HepG2 (cell line): ENCODE results near the gene PDK2. TPM values are rescaled to one million over a fixed set of nuclear protein-coding genes. Genes with fewer than 3 reads are reported as not detected.

Experiments
- HNF4A ChIP-seq: sonication (generic); formaldehyde crosslinking; IDR thresholded peaks from 2 replicates; pipeline ENCODE4 v1.4.0; 2020; ENCODE audit warnings: missing genetic modification reagents
- MYC ChIP-seq: sonication (generic); formaldehyde crosslinking; IDR thresholded peaks from 2 replicates; pipeline ENCODE4 v1.9.0; 2021; ENCODE audit warnings: missing genetic modification reagents, borderline replicate concordance
- NFATC3 ChIP-seq: sonication (generic); formaldehyde crosslinking; IDR thresholded peaks from 2 replicates; pipeline ENCODE4 v1.5.1; 2020; ENCODE audit warnings: mild to moderate bottlenecking, missing genetic modification reagents
- POLR2A ChIP-seq, 2 experiments: IDR thresholded peaks; 2 replicates each; pipeline ENCODE4 v1.6.1; 2011; ENCODE audit warnings: low read depth in 2 of 2, low read length in 2 of 2, mild to moderate bottlenecking in 1 of 2, moderate library complexity in 1 of 2; ENCODE audit not compliant: insufficient read depth in 1 of 2
- RFX5 ChIP-seq: IDR thresholded peaks from 2 replicates; pipeline ENCODE4 v1.6.1; 2011; ENCODE audit warnings: low read depth, low read length, improper control_type of control experiment
- SALL2 ChIP-seq: sonication (generic); formaldehyde crosslinking; IDR thresholded peaks from 2 replicates; pipeline ENCODE4 v1.8.1; 2023; ENCODE audit warnings: mild to moderate bottlenecking, missing genetic modification reagents, inconsistent platforms
- SIN3A ChIP-seq: IDR thresholded peaks from 2 replicates; pipeline ENCODE4 v1.6.1; 2011; ENCODE audit warnings: low read depth, mild to moderate bottlenecking, control low read depth, low read length, borderline replicate concordance
- THYN1 ChIP-seq: sonication (generic); formaldehyde crosslinking; IDR thresholded peaks from 2 replicates; pipeline ENCODE4 v1.8.1; 2023; ENCODE audit warnings: low read depth, mild to moderate bottlenecking, moderate library complexity, missing genetic modification reagents, borderline replicate concordance
- ZC3H13 ChIP-seq: sonication (generic); formaldehyde crosslinking; IDR thresholded peaks from 2 replicates; pipeline ENCODE4 v1.8.1; 2023; ENCODE audit warnings: mild to moderate bottlenecking, missing genetic modification reagents, moderate library complexity
- ZNF441 ChIP-seq: sonication (generic); formaldehyde crosslinking; IDR thresholded peaks from 2 replicates; pipeline ENCODE4 v1.7.0; 2021; ENCODE audit warnings: missing genetic modification reagents, borderline replicate concordance
- ZNF768 ChIP-seq: sonication (generic); formaldehyde crosslinking; IDR thresholded peaks from 2 replicates; pipeline ENCODE4 v1.4.0; 2020; ENCODE audit warnings: missing genetic modification reagents
- ZNF775 ChIP-seq: sonication (generic); formaldehyde crosslinking; IDR thresholded peaks from 2 replicates; pipeline ENCODE4 v1.4.0; 2020; ENCODE audit warnings: missing genetic modification reagents, mild to moderate bottlenecking, moderate library complexity, borderline replicate concordance
- ZNF780A ChIP-seq: sonication (generic); formaldehyde crosslinking; IDR thresholded peaks from 2 replicates; pipeline ENCODE4 v1.8.0; 2022; ENCODE audit warnings: mild to moderate bottlenecking, missing genetic modification reagents, moderate library complexity
- ZNF841 ChIP-seq: sonication (generic); formaldehyde crosslinking; IDR thresholded peaks from 2 replicates; pipeline ENCODE4 v1.8.1; 2023; ENCODE audit warnings: missing genetic modification reagents, borderline replicate concordance
- polyA plus RNA-seq, 8 experiments: library from polyadenylated mRNA; depleted of rRNA in 3 of 8; stranded (reverse) in 7 of 8; unstranded in 1 of 8; fragments of >200 nt; fragmentation: Illumina TruSeq in 4 of 8; extraction: Trizol in 4 of 8; gene quantifications; 2 replicates each; pipeline versions ENCODE4 v1.2.1 to v1.2.3, GENCODE V29; 2011 to 2016; ENCODE audit warnings: low read depth in 4 of 8, missing spikeins in 1 of 8, mixed read lengths in 1 of 8; ENCODE audit not compliant: insufficient read depth in 1 of 8
- total RNA-seq, 5 experiments: library from RNA; depleted of rRNA; stranded (reverse); fragments of >200 nt; fragmentation: Illumina TruSeq; extraction: Trizol; gene quantifications; 2 replicates each; pipeline ENCODE4 v1.2.3, GENCODE V29; 2016; ENCODE audit warnings: low read depth in 1 of 5
- TF ChIP-seq, protein P1 (sequence below), 2 experiments: sonication (generic) in 1 of 2; formaldehyde crosslinking in 1 of 2; IDR thresholded peaks; 2 replicates each; pipeline versions ENCODE4 v1.4.0 to v1.6.1; 2018 to 2020; ENCODE audit warnings: missing genetic modification reagents in 2 of 2, borderline replicate concordance in 1 of 2, low read depth in 1 of 2, mild to moderate bottlenecking in 1 of 2, missing biosample characterization in 1 of 2
- TF ChIP-seq, protein P2 (sequence below): sonication (generic); formaldehyde crosslinking; IDR thresholded peaks from 2 replicates; pipeline ENCODE4 v1.5.1; 2020; ENCODE audit warnings: mild to moderate bottlenecking, missing genetic modification reagents, moderate library complexity
- TF ChIP-seq, protein P3 (sequence below): sonication (generic); formaldehyde crosslinking; IDR thresholded peaks from 2 replicates; pipeline ENCODE4 v1.5.0; 2020; ENCODE audit warnings: mild to moderate bottlenecking, missing genetic modification reagents, borderline replicate concordance

PDK2 gene
- total and polyA plus RNA-seq, 2 of the 13 experiments (the other 11 are each of a cell fraction or from before 2014, with no cell fraction given): 18.5 to 59.7 TPM

DNA sequence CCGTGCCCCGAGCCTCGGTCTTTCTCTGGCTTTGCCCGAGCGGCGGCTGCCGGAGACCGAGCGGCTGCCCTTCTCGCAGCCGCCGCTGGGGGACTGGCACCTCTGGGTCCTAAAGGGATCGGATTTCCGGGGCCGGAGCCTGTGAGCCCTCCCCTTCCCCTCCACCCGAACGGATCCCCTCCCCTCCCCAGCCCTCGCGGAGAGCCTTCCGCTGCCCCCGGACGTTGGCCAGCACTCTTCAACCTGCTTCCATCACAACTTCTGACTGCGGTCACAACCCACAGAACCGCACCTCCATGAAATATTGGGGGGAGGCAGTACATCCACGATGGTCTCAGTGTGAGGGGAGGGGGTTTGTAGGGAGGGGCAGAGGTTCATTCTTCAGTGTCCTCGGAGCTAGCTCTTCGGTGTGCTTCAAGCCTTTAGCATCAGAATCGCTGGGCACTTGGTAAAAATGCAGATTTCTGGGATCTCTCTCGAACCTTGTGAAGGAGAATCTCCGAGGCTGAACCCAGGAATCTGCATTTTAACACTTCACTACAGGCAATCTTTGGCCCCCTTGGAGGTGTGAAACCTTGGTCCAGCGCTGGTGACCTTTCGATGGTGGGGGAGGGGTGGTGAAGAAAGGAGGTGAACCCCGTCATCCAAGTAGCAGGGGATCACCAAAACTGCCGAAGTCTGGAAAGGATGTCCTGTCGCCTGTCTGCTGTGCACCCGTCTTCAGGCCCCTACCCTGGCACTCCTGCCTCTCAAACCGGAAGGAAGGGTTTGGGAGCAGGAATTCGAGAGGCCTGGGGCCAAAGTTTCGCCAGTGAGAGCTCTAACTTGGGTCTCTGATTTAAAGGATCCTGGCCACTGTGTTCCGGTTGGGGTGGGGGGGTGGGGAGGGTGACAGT lies 56.1 kb downstream of the PDK2 start (continued):
- TF ChIP-seq THYN1 (CRISPR knock-in tag) (0 out of 2 replicates have a peak, but pooled peaks have one; percentile 35), RFX5 (0 out of 2 replicates have a peak, but pooled peaks have one; percentile 17), ZNF775 (CRISPR knock-in tag) (no peak), ZNF841 (CRISPR knock-in tag) (no peak), ZNF768 (peak; percentile 57; the same call in 1 of the 2 replicates), NFATC3 (CRISPR knock-in tag) (no peak), HNF4A (CRISPR knock-in tag) (no peak; the same call in 1 of the 2 replicates), SIN3A (peak; percentile 77; the same call in 1 of the 2 replicates), ZNF780A (CRISPR knock-in tag) (no peak), POLR2A (IDR thresholded peaks at IDR 0.05; ENCODE audit: insufficient read depth in 1 of 2, low read depth in 2 of 2, low read length in 2 of 2) (0 out of 4 replicates have a peak, but pooled peaks of 1 of the 2 experiments have one; percentile 5), SALL2 (CRISPR knock-in tag) (0 out of 2 replicates have a peak, but pooled peaks have one; percentile 37), MYC (peak; percentile 47; the same call in 1 of the 2 replicates), ZNF441 (CRISPR knock-in tag) (no peak), ZC3H13 (CRISPR knock-in tag) (peak; percentile 22; the same call in 1 of the 2 replicates)
- TF ChIP-seq, protein P1, sequence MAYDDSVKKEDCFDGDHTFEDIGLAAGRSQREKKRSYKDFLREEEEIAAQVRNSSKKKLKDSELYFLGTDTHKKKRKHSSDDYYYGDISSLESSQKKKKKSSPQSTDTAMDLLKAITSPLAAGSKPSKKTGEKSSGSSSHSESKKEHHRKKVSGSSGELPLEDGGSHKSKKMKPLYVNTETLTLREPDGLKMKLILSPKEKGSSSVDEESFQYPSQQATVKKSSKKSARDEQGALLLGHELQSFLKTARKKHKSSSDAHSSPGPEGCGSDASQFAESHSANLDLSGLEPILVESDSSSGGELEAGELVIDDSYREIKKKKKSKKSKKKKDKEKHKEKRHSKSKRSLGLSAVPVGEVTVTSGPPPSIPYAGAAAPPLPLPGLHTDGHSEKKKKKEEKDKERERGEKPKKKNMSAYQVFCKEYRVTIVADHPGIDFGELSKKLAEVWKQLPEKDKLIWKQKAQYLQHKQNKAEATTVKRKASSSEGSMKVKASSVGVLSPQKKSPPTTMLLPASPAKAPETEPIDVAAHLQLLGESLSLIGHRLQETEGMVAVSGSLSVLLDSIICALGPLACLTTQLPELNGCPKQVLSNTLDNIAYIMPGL (CRISPR knock-in tag; IDR thresholded peaks at IDR 0.05; ENCODE audit: borderline replicate concordance in 1 of 2, low read depth in 1 of 2): peak; percentile 40 to 57; a peak in 2 of 4 replicates
- TF ChIP-seq, protein P2, sequence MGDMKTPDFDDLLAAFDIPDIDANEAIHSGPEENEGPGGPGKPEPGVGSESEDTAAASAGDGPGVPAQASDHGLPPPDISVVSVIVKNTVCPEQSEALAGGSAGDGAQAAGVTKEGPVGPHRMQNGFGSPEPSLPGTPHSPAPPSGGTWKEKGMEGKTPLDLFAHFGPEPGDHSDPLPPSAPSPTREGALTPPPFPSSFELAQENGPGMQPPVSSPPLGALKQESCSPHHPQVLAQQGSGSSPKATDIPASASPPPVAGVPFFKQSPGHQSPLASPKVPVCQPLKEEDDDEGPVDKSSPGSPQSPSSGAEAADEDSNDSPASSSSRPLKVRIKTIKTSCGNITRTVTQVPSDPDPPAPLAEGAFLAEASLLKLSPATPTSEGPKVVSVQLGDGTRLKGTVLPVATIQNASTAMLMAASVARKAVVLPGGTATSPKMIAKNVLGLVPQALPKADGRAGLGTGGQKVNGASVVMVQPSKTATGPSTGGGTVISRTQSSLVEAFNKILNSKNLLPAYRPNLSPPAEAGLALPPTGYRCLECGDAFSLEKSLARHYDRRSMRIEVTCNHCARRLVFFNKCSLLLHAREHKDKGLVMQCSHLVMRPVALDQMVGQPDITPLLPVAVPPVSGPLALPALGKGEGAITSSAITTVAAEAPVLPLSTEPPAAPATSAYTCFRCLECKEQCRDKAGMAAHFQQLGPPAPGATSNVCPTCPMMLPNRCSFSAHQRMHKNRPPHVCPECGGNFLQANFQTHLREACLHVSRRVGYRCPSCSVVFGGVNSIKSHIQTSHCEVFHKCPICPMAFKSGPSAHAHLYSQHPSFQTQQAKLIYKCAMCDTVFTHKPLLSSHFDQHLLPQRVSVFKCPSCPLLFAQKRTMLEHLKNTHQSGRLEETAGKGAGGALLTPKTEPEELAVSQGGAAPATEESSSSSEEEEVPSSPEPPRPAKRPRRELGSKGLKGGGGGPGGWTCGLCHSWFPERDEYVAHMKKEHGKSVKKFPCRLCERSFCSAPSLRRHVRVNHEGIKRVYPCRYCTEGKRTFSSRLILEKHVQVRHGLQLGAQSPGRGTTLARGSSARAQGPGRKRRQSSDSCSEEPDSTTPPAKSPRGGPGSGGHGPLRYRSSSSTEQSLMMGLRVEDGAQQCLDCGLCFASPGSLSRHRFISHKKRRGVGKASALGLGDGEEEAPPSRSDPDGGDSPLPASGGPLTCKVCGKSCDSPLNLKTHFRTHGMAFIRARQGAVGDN (CRISPR knock-in tag): peak; percentile 47; the same call in 1 of the 2 replicates
- TF ChIP-seq, protein P3, sequence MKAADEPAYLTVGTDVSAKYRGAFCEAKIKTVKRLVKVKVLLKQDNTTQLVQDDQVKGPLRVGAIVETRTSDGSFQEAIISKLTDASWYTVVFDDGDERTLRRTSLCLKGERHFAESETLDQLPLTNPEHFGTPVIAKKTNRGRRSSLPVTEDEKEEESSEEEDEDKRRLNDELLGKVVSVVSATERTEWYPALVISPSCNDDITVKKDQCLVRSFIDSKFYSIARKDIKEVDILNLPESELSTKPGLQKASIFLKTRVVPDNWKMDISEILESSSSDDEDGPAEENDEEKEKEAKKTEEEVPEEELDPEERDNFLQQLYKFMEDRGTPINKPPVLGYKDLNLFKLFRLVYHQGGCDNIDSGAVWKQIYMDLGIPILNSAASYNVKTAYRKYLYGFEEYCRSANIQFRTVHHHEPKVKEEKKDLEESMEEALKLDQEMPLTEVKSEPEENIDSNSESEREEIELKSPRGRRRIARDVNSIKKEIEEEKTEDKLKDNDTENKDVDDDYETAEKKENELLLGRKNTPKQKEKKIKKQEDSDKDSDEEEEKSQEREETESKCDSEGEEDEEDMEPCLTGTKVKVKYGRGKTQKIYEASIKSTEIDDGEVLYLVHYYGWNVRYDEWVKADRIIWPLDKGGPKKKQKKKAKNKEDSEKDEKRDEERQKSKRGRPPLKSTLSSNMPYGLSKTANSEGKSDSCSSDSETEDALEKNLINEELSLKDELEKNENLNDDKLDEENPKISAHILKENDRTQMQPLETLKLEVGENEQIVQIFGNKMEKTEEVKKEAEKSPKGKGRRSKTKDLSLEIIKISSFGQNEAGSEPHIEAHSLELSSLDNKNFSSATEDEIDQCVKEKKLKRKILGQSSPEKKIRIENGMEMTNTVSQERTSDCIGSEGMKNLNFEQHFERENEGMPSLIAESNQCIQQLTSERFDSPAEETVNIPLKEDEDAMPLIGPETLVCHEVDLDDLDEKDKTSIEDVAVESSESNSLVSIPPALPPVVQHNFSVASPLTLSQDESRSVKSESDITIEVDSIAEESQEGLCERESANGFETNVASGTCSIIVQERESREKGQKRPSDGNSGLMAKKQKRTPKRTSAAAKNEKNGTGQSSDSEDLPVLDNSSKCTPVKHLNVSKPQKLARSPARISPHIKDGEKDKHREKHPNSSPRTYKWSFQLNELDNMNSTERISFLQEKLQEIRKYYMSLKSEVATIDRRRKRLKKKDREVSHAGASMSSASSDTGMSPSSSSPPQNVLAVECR (CRISPR knock-in tag): no peak
